ENCODE measurements around the gene RNU7-1. TPM values are rescaled to one million over a fixed set of nuclear protein-coding genes. Genes with fewer than 3 reads are reported as not detected.

Gene RNU7-1
- polyA plus RNA-seq, 4 donors: 3.6 TPM; not detected in 3

DNA sequence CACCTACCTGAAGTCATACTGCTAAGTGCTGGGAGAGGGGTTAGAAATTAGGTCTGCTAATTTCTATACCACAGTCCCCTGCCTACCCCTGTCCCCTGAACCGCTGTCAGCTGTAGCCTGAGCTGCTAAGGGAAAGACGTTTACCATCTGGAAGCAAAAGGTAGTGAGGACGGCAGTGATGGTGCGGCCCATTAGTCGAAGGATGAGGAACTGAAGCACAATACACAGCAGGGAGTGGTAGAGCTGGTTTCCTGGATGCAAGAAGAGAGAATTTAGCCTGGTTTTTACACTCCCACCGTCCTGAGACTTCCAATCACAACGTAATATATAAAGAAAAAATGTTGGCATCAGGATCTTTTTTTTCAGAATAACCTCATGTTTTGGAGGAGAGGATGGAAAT is 38.9 kb downstream of the RNU7-1 start:
- DNase-seq (ENCODE audit: low read depth in 4 of 4, low spot score in 2 of 4): no peak

DNA sequence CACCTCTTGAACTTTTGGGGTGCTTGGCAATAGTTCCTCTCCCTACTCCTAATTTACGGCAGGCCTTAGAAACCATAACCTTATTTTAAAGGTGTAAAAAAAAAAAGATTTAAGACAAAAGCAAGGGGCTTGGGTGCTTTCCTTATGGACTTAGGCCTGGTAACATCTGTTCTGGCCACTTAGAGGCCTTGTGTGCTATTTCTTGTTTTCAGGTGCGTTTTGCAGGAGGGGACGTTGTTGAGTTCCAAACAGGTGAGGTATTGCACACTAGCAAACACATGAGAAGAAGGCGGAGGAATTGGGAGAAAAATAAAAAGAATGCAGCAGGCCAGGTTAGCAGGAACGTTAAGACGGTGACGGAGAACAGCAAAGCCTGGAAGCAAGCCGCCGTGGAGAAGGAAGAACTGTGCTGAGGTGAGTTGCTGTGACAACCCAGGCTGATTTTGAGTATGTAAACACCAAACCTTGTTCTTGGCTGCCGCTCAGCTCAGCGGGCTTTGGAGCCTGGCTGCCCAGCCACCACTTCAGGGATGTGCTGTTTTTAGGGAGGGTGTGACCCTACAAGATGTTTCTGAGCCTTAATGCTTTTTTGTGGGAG is 44.4 kb downstream of the RNU7-1 start:
- DNase-seq (ENCODE audit: low read depth in 4 of 4, low spot score in 2 of 4): no peak

Other genes with a start within 250 kb of the RNU7-1 start
- gene PIANP, start 243.0 kb upstream of the RNU7-1 start, polyA plus RNA-seq (ENCODE audit: insufficient read length in 4 of 4): 10 to 100 TPM in 3 of 4 donors, 1 to 10 TPM in 1; 8.1 to 16.8 (median 13.5) TPM
- gene COPS7A, start 219.8 kb upstream of the RNU7-1 start, polyA plus RNA-seq (ENCODE audit: insufficient read length in 4 of 4): 10 to 100 TPM; 64.0 to 69.6 (median 68.9) TPM
- gene MLF2, start 190.7 kb upstream of the RNU7-1 start, polyA plus RNA-seq (ENCODE audit: insufficient read length in 4 of 4): 100 to 1,000 TPM; 189 to 246 (median 222) TPM
- gene PTMS, start 177.5 kb upstream of the RNU7-1 start, polyA plus RNA-seq (ENCODE audit: insufficient read length in 4 of 4): 100 to 1,000 TPM; 529 to 841 (median 623) TPM
- 1 to 10 TPM; 1.1 to 2.6 (median 1.5) TPM for gene LAG3, start 171.3 kb upstream of the RNU7-1 start, polyA plus RNA-seq (ENCODE audit: insufficient read length in 4 of 4)
- gene CD4, start 154.3 kb upstream of the RNU7-1 start, polyA plus RNA-seq (ENCODE audit: insufficient read length in 4 of 4): 10 to 100 TPM; 28.6 to 39.0 (median 29.5) TPM
- 10 to 100 TPM; 18.9 to 37.7 (median 35.7) TPM for gene GPR162, start 122.0 kb upstream of the RNU7-1 start, polyA plus RNA-seq (ENCODE audit: insufficient read length in 4 of 4)
- 10 to 100 TPM; 23.3 to 37.5 (median 35.6) TPM for gene P3H3, start 115.4 kb upstream of the RNU7-1 start, polyA plus RNA-seq (ENCODE audit: insufficient read length in 4 of 4)
- 10 to 100 TPM in 2 of 4 donors, 1 to 10 TPM in 2; 3.1 to 12.0 (median 7.9) TPM for gene GNB3, start 102.9 kb upstream of the RNU7-1 start, polyA plus RNA-seq (ENCODE audit: insufficient read length in 4 of 4)
- 10 to 100 TPM; 20.2 to 32.7 (median 26.4) TPM for gene CDCA3, start 92.5 kb upstream of the RNU7-1 start, polyA plus RNA-seq (ENCODE audit: insufficient read length in 4 of 4)
- 10 to 100 TPM; 58.3 to 73.3 (median 62.3) TPM for gene USP5, start 91.7 kb upstream of the RNU7-1 start, polyA plus RNA-seq (ENCODE audit: insufficient read length in 4 of 4)
- 100 to 1,000 TPM; 518 to 618 (median 580) TPM for gene TPI1, start 76.3 kb upstream of the RNU7-1 start, polyA plus RNA-seq (ENCODE audit: insufficient read length in 4 of 4)
- 10 to 100 TPM in 3 of 4 donors, 1 to 10 TPM in 1; 7.8 to 19.8 (median 13.5) TPM for gene SPSB2, start 70.5 kb upstream of the RNU7-1 start, polyA plus RNA-seq (ENCODE audit: insufficient read length in 4 of 4)
- 10 to 100 TPM; 16.5 to 24.5 (median 18.9) TPM for gene LRRC23, start 39.0 kb upstream of the RNU7-1 start, polyA plus RNA-seq (ENCODE audit: insufficient read length in 4 of 4)
- 10 to 100 TPM in 3 of 4 donors, 1 to 10 TPM in 1; 9.5 to 19.4 (median 14.6) TPM for gene ENO2, start 29.2 kb upstream of the RNU7-1 start, polyA plus RNA-seq (ENCODE audit: insufficient read length in 4 of 4)
- gene ATN1, start 15.9 kb upstream of the RNU7-1 start, polyA plus RNA-seq (ENCODE audit: insufficient read length in 4 of 4): 100 to 1,000 TPM in 3 of 4 donors, 10 to 100 TPM in 1; 85.5 to 189 (median 127) TPM
- 100 to 1,000 TPM; 141 to 235 (median 165) TPM for gene C12orf57, start 206 bp downstream of the RNU7-1 start, polyA plus RNA-seq (ENCODE audit: insufficient read length in 4 of 4)
- gene PTPN6, start 7.5 kb downstream of the RNU7-1 start, polyA plus RNA-seq (ENCODE audit: insufficient read length in 4 of 4): 10 to 100 TPM; 19.2 to 27.5 (median 24.5) TPM
- 100 to 1,000 TPM; 247 to 313 (median 277) TPM for gene PHB2, start 26.8 kb downstream of the RNU7-1 start, polyA plus RNA-seq (ENCODE audit: insufficient read length in 4 of 4)
- 10 to 100 TPM; 42.6 to 49.5 (median 48.1) TPM for gene EMG1, start 27.1 kb downstream of the RNU7-1 start, polyA plus RNA-seq (ENCODE audit: insufficient read length in 4 of 4)
- gene LPCAT3, start 74.7 kb downstream of the RNU7-1 start, polyA plus RNA-seq (ENCODE audit: insufficient read length in 4 of 4): 10 to 100 TPM; 49.7 to 65.7 (median 64.2) TPM
- gene C1S, start 116.9 kb downstream of the RNU7-1 start, polyA plus RNA-seq (ENCODE audit: insufficient read length in 4 of 4): 10 to 100 TPM; 51.9 to 71.0 (median 56.4) TPM
- gene C1R, start 148.6 kb downstream of the RNU7-1 start, polyA plus RNA-seq (ENCODE audit: insufficient read length in 4 of 4): 10 to 100 TPM; 33.6 to 63.4 (median 45.5) TPM
- 10 to 100 TPM; 29.5 to 43.1 (median 35.9) TPM for gene C1RL, start 165.4 kb downstream of the RNU7-1 start, polyA plus RNA-seq (ENCODE audit: insufficient read length in 4 of 4)
- 10 to 100 TPM; 49.6 to 61.2 (median 58.5) TPM for gene RBP5, start 185.1 kb downstream of the RNU7-1 start, polyA plus RNA-seq (ENCODE audit: insufficient read length in 4 of 4)
- 100 to 1,000 TPM in 1 of 4 donors, 10 to 100 TPM in 3; 74.8 to 103 (median 90.9) TPM for gene CLSTN3, start 186.6 kb downstream of the RNU7-1 start, polyA plus RNA-seq (ENCODE audit: insufficient read length in 4 of 4)
- 10 to 100 TPM; 41.6 to 51.6 (median 48.7) TPM for gene PEX5, start 245.9 kb downstream of the RNU7-1 start, polyA plus RNA-seq (ENCODE audit: insufficient read length in 4 of 4)

All from left renal cortex interstitium (tissue), 4 donors.